ENCODE data around the gene SART3. TPM values are rescaled to one million over a fixed set of nuclear protein-coding genes. Genes with fewer than 3 reads are reported as not detected.

Gene SART3
- total RNA-seq, 1 experiment from 2014 or later: 89.4 TPM

GRCh38 chr12:108531929-108532848 is 28.8 kb downstream of the SART3 start:
- H3K4me1 Mint-ChIP-seq: no peaks in the 10 kb centered on the region
- Histone ChIP-seq H2BK20ac (ENCODE audit: low read depth, low read length, poor library complexity, severe bottlenecking) (no peak overlapping the region), H2AK5ac (ENCODE audit: insufficient read length, low read length) (no peak overlapping the region), H4K8ac (replicated peaks; ENCODE audit: insufficient read length, low read depth, low read length) (no peak overlapping the region), H4K20me1 (ENCODE audit: control insufficient read depth, insufficient read depth, insufficient read length) (no peaks in the 10 kb centered on the region), H2AFZ (ENCODE audit: low read length) (no peak overlapping the region), H3K4ac (ENCODE audit: low read depth, low read length) (no peak overlapping the region), H3K27ac (ENCODE audit: insufficient read length, low read depth, low read length) (no peak overlapping the region), H3K4me1 (ENCODE audit: insufficient read depth, low read length) (no peaks in the 10 kb centered on the region), H3K27me3 (ENCODE audit: insufficient read depth, low read length) (no peaks in the 10 kb centered on the region), H3K79me2 (ENCODE audit: insufficient read depth, low read length) (no peaks in the 10 kb centered on the region), H3K79me1 (ENCODE audit: insufficient read depth, low read depth, low read length, poor library complexity, severe bottlenecking) (peaks cover 2% of the 10 kb centered on the region), H3K23ac (ENCODE audit: insufficient read length, low read depth, low read length) (no peak overlapping the region), H3K23me2 (ENCODE audit: insufficient read length, low read depth, low read length, poor library complexity, severe bottlenecking) (no peaks in the 10 kb centered on the region), H2BK120ac (ENCODE audit: low read depth, low read length, poor library complexity, severe bottlenecking) (no peak overlapping the region), H2BK5ac (ENCODE audit: insufficient read length, low read length) (no peak overlapping the region), H3K14ac (ENCODE audit: insufficient read depth, low read length) (no peak overlapping the region), H3T11ph (ENCODE audit: low read length) (no peak overlapping the region), H3K9ac (ENCODE audit: extremely low read depth, insufficient read length, low read length) (no peak overlapping the region), H4K91ac (ENCODE audit: insufficient read length, low read depth, low read length) (no peak overlapping the region), H4K5ac (ENCODE audit: insufficient read length, low read depth, low read length) (no peak overlapping the region), H3K9me3 (ENCODE audit: control insufficient read depth, low read depth, low read length) (no peaks in the 10 kb centered on the region), H2BK15ac (ENCODE audit: low read depth, low read length) (no peak overlapping the region), H2BK12ac (ENCODE audit: insufficient read length, low read depth, low read length) (no peak overlapping the region), H3K4me2 (ENCODE audit: insufficient read depth, insufficient read length, low read length) (no peak overlapping the region), H3K18ac (ENCODE audit: insufficient read length, low read depth, low read length) (no peak overlapping the region), H3K56ac (ENCODE audit: insufficient read length, low read depth, low read length) (no peak overlapping the region)
- H3K4me3 Mint-ChIP-seq: no peak overlapping the region
- no peak for TF ChIP-seq CTCF (conservative IDR thresholded peaks at IDR 0.05)
- H3K27ac Mint-ChIP-seq: peak overlapping the region in 1 of 3 experiments; percentile 75; a peak in 2 of 7 replicates
- no peaks in the 10 kb centered on the region for H3K27me3 Mint-ChIP-seq (ENCODE audit: low read depth)
- peaks cover 39 to 90% (median 90%) of the 10 kb centered on the region in 3 experiments for H3K36me3 Mint-ChIP-seq (ENCODE audit: insufficient read depth in 1 of 3, low read depth in 3 of 3)
- H3K9me3 Mint-ChIP-seq: no peaks in the 10 kb centered on the region
- no CpG with 5 or more reads among the region's 15 CpGs for WGBS (ENCODE audit: extremely low coverage, insufficient read length, low lambda C conversion rate)
- no peak for DNase-seq

All from H9 (cell line).